ENCODE data around the gene CD160.
"Not testable (repeated sequence)": the region's sequence is repeated elsewhere in the genome, so short reads cannot be mapped to it uniquely, and the experiment has no call there.

CD160 gene

GRCh38 chr1:145710291-145711027, 8.8 kb upstream of the CD160 start:
- DNase-seq, result no peak

DNA sequence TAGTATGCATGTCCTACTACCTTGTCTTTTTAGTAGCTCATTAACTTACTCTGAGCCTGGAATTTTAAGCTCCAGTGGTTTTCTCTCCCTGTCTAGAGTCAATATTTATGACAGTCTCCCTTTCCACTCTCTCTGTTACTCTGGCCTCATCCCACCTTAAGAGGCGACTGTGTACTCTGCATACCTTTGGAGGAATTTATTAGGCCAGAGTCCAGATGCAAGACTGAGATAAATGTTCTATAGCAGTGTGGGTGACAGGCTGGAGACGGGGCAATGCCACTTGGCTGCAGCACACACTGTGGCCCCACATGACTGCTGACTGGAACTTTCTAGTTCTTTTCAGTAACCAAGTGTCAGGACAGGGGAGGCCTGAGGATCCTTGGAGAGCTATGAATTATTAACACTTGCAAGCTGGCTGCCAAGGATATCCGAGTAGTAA, 8.1 kb upstream of the CD160 start:
- no peak for DNase-seq

- no peak for DNase-seq
Observed at GRCh38 chr1:145714524-145715111, 4.7 kb upstream of the CD160 start.

- DNase-seq, result no peak
Observed at GRCh38 chr1:145716641-145717345, 2.5 kb upstream of the CD160 start.

- no peak for DNase-seq
Observed at GRCh38 chr1:145717833-145718232, 1.5 kb upstream of the CD160 start.

DNA sequence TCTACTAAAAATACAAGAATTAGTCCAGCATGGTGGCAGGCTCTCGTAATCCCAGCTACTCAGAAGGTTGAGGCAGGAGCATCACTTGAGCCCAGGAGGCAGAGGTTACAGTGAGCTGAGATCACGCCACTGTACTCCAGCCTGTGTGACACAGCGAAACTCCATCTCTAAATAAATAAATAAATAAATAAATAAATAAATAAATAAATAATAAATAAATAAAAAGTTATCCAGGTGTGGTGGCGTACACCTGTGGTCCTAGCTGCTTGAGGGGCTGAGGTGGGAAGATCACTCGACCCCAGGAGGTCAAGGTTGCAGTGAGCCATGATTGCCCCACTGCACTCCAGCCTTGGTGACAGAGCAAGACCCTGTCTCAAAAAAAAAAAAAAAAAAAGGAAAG, 834 bp upstream of the CD160 start:
- not testable (repeated sequence) for DNase-seq

DNA sequence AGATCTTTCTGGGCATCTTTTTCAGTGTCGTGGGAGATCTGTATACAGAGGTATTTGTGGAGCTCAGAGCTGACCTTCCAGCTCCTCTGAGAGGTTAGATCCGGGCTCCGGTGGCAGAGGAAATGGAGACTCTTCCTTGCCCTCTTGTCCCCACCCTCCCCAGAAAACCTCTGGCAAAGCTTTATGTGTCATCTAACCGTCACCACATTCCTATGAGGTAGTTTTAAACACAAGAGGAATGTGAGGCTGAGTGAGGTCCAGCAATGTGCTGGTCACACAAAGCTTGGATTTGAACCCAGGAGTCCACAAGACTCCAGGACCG, 1.2 kb downstream of the CD160 start:
- no peak for DNase-seq

DNA sequence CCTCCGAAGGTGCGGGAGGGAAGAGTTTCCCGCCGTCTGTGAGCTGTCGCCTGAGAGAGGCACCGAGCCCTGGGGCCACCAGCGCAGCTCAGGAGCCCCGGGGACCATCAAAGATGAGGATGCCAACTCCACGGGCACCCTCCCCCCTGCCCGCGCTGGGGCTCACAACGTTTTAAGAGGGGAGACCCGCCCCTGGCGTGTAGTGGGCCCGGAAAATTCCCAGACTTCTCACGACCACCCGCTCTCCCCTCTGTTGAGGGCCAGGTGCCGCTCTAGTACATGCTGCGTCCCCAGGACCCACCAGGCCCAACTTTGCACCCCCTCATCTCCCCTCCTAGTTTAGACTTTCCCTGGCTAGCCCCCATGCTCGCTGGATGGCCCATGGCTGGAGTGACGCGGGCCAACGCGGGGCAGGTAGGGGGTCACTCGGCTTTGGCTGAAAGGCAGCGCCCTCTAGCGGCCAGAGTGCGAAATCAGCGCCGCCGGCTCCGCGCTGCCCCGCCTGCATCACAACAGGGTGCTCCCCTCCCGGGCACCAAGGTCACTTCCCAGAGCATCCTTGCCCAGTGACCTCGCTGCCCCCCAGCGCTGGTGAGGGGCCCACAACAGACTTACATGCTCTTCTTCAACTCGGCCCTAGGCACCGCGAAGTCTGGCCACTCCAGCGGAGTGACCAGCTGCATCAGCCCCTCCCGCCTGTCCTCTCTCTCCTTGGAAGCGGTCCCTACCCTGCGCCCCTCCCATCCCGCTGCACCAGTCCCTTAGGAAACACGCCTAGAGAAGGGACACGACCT, 1.8 kb downstream of the CD160 start:
- peak; percentile 58 to 76 for DNase-seq

- DNase-seq, result not testable (repeated sequence)
Observed at GRCh38 chr1:145726193-145726592, 6.9 kb downstream of the CD160 start.

GRCh38 chr1:145729196-145729595, 9.9 kb downstream of the CD160 start:
- no peak for DNase-seq

GRCh38 chr1:145729666-145730436, 10.6 kb downstream of the CD160 start:
- DNase-seq, result no peak

GRCh38 chr1:145730467-145730866, 11.2 kb downstream of the CD160 start:
- no peak for DNase-seq

- no peak for DNase-seq
Observed at GRCh38 chr1:145730900-145731299, 11.6 kb downstream of the CD160 start.

- no peak for DNase-seq
Observed at GRCh38 chr1:145736191-145736590, 16.9 kb downstream of the CD160 start.

DNA sequence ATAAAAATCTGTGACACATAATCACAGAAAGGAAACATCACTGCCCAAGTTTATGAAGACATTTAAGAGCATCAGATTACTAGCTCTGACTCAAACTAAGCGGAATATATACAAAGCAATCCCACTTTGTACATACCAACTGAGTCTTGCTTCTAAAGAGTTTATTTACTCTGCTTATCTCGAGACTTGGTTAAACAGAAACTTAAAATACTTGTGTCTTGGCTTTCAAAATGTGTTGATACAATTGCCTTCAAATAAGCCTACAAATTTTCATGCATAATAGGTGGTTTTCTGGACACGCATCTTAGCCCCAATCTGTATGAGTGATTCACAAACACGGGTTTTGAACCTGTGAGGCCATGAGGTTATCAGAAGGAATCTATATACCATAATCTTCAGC, 21.0 kb downstream of the CD160 start:
- DNase-seq, result no peak

DNA sequence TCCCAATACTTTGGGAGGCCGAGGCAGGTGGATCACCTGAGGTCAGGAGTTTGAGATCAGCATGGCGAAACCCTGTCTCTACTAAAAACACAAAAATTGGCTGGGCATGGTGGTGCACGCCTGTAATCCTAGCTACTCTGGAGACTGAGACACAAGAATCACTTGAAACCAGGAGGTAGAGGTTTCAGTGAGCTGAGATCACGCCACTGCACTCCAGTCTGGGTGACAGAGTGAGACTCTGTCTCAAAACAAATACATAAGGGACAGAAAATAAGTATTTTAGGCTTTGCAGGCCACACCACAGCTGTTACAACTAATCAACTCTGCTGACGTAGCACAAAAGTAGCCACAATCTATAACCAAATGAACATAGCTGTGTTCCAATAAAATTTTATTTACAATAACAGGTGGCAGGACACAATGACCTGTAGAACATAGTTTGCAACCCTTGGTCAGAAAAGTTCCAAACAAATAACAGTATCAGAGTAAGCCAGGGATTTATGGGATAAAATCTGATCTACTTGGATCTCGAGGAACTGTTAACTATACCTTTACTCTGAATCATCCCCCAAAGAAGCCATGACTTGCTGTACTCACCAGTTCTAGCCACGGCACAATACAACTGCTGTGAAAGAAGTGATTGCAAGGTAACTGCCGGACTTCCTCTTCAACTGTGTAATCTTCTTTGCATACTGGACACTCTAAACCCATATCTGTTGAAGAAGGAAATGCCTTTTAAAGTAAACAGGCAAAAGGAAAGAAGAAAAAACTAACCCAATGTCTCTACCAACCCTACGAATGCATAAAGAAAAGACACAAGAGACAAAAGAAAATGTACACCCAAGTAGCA, 28.3 kb downstream of the CD160 start:
- DNase-seq, result no peak

GRCh38 chr1:145750426-145750825, 31.1 kb downstream of the CD160 start:
- DNase-seq, result no peak

DNA sequence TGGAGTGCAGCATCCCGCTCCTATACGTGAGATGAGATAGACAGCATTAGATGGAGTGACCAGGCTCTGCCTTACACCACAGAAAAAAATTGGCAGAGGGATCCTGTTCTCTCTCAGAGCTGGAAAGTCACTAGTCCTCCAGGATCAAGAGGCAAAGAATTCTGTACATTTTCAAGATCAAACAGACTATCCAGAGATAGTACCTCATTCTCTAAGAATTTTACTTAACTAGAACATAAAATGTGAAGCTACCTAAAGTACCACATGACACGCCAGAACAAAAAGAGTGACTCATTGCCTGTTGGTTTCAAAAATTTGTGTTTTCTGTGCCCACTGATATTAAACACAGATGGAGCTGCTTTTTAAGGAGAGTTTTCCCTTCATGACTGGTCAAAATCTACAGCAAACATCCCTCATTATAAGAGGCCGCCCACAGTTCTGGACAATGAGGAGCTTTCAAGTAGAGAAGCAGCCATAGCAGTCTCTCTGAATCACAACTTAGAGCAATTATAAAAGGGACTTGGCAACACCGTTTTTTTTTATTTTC, 32.3 kb downstream of the CD160 start:
- no peak for DNase-seq

DNA sequence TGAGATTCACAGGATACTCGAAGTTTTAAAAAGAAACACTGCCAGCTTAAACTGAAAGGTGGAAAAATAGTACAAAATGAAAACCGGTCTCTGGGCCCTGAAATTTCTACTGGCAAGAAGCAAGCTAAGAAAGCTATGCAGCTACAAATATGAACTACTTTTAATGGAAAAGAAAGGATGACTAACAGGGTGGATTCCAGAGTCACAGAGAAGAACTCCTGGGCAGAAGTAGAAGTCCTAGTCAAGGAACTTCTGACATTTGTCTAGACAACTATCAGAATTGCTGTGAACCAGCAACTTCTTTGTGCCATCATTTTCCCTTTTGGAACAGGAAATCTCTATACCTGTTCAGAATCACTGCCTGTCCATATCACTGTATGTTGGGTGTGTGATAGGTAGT, 38.1 kb downstream of the CD160 start:
- DNase-seq, result no peak

DNA sequence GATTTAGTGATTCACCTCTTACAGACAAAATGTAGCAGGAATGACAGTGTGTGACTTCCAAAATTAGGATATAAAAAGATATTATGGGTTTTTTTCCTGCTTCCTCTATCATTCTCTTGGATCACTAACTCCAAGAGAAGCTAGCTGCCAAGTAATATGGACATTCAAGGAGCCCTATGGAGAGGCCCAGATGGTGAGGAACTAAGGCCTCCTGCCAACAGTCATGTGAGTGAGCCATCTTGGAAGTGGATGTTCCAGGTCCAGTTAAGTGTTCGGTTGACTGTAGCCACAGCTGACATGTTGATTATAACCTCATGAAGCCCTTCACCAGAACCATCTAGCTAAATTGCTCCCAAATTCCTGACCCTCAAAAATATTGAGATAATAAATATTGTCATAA, 38.8 kb downstream of the CD160 start:
- no peak for DNase-seq

GRCh38 chr1:145758575-145758974, 39.3 kb downstream of the CD160 start:
- DNase-seq, result no peak
